Mesendoderm (in vitro differentiated cells): ENCODE measurements around the gene ADARB2.
"Not testable (repeated sequence)": the region's sequence is repeated elsewhere in the genome, so short reads cannot be mapped to it uniquely, and the experiment has no call there.

ENCODE experiments used
- DNase-seq: peaks from one replicate; pipeline ENCODE4 v3.0.0; 2013
- H2AK5ac ChIP-seq: 2 replicates; pipeline ENCODE4 v1.6.1; 2013; ENCODE audit warnings: low read length, inconsistent platforms
- H2BK120ac ChIP-seq: 2 replicates; pipeline ENCODE4 v1.6.1; 2013; ENCODE audit warnings: low read depth, mild to moderate bottlenecking, low read length, moderate library complexity, mixed read lengths
- H2BK15ac ChIP-seq: replicated peaks from 2 replicates; pipeline ENCODE4 v1.6.1; 2013; ENCODE audit warnings: low read depth, mild to moderate bottlenecking, moderate library complexity
- H2BK5ac ChIP-seq: 2 replicates; pipeline ENCODE4 v1.6.1; 2013; ENCODE audit warnings: low read length, inconsistent platforms
- H3K18ac ChIP-seq: 2 replicates; pipeline ENCODE4 v1.6.1; 2013; ENCODE audit warnings: mild to moderate bottlenecking, low read length, mixed read lengths
- H3K23ac ChIP-seq: one replicate; pipeline ENCODE4 v1.6.1; 2013; ENCODE audit warnings: low read length
- H3K27ac ChIP-seq: 2 replicates; pipeline ENCODE4 v1.5.1; 2013; ENCODE audit warnings: low read depth, mild to moderate bottlenecking, inconsistent platforms, low read length, moderate library complexity
- H3K27me3 ChIP-seq: 2 replicates; pipeline ENCODE4 v1.6.1; 2013; ENCODE audit warnings: low read length, control low read depth, mild to moderate bottlenecking, inconsistent platforms; ENCODE audit not compliant: insufficient read depth, poor library complexity
- H3K36me3 ChIP-seq: 2 replicates; pipeline ENCODE4 v1.6.1; 2013; ENCODE audit warnings: low read length, inconsistent platforms; ENCODE audit not compliant: control insufficient read depth, insufficient read depth
- H3K4ac ChIP-seq: one replicate; pipeline ENCODE4 v1.6.1; 2013; ENCODE audit warnings: low read depth, mild to moderate bottlenecking, low read length, moderate library complexity
- H3K4me1 ChIP-seq: 2 replicates; pipeline ENCODE4 v1.6.1; 2013; ENCODE audit warnings: low read depth, low read length, inconsistent platforms; ENCODE audit not compliant: control insufficient read depth
- H3K4me2 ChIP-seq: 2 replicates; pipeline ENCODE4 v1.6.1; 2013; ENCODE audit warnings: low read length
- H3K4me3 ChIP-seq: 2 replicates; pipeline ENCODE4 v1.5.1; 2013; ENCODE audit warnings: mild to moderate bottlenecking, low read length
- H3K56ac ChIP-seq: one replicate; pipeline ENCODE4 v1.6.1; 2013; ENCODE audit warnings: low read length
- H3K79me1 ChIP-seq: 2 replicates; pipeline ENCODE4 v1.6.1; 2013; ENCODE audit warnings: low read length, inconsistent platforms
- H3K79me2 ChIP-seq: 2 replicates; pipeline ENCODE4 v1.6.1; 2013; ENCODE audit warnings: mild to moderate bottlenecking, low read length; ENCODE audit not compliant: control insufficient read depth, insufficient read depth
- H3K9ac ChIP-seq: 2 replicates; pipeline ENCODE4 v1.6.1; 2013; ENCODE audit warnings: low read length, inconsistent platforms
- H4K5ac ChIP-seq: one replicate; pipeline ENCODE4 v1.6.1; 2013; ENCODE audit warnings: low read length
- H4K8ac ChIP-seq: one replicate; pipeline ENCODE4 v1.6.1; 2013; ENCODE audit warnings: low read depth, mild to moderate bottlenecking, control low read depth, low read length, moderate library complexity
- WGBS: extraction: QIAGEN DNeasy Blood & Tissue Kit; methylation state at CpG from one replicate; pipeline ENCODE4 v1.1.7; 2013; ENCODE audit warnings: low lambda C conversion rate, missing lambda C conversion rate; ENCODE audit not compliant: insufficient coverage; ENCODE audit errors: extremely low coverage; 5-methylcytosine and 5-hydroxymethylcytosine counted together

ADARB2 gene

DNA sequence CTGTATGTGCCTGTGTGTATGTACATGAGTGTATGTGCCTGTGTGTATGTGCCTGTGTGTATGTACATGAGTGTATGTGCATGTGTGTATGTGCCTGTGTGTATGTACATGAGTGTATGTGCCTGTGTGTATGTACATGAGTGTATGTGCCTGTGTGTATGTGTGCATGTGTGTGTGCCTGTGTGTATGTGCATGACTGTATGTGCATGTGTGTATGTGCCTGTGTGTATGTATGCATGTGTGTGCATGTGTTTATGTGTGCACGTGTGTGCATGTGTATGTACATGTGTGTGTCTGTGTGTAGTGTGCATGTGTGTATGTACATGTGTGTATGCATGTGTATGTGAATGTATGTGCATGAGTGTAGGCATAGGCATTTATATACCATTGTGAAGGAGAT, 274.8 kb downstream of the ADARB2 start:
- no peak overlapping the region for H3K4me2 ChIP-seq
- no CpG with 5 or more reads among the region's 1 CpG for WGBS
- no peak overlapping the region for H3K23ac ChIP-seq
- no peak overlapping the region for H3K56ac ChIP-seq
- H3K36me3 ChIP-seq, result no peaks in the 10 kb centered on the region
- no peak overlapping the region for H3K27ac ChIP-seq
- H3K27me3 ChIP-seq, result no peaks in the 10 kb centered on the region
- H4K5ac ChIP-seq, result no peak overlapping the region
- no peak overlapping the region for H2AK5ac ChIP-seq
- no peak for DNase-seq
- H3K18ac ChIP-seq, result no peak overlapping the region
- no peak overlapping the region for H2BK120ac ChIP-seq
- H2BK15ac ChIP-seq, result no peak overlapping the region
- H3K4ac ChIP-seq, result no peak overlapping the region
- no peaks in the 10 kb centered on the region for H3K79me2 ChIP-seq
- H3K4me3 ChIP-seq, result no peak overlapping the region
- H3K9ac ChIP-seq, result no peak overlapping the region
- H3K79me1 ChIP-seq, result no peaks in the 10 kb centered on the region
- H3K4me1 ChIP-seq, result no peaks in the 10 kb centered on the region
- H4K8ac ChIP-seq, result no peak overlapping the region
- H2BK5ac ChIP-seq, result no peak overlapping the region

DNA sequence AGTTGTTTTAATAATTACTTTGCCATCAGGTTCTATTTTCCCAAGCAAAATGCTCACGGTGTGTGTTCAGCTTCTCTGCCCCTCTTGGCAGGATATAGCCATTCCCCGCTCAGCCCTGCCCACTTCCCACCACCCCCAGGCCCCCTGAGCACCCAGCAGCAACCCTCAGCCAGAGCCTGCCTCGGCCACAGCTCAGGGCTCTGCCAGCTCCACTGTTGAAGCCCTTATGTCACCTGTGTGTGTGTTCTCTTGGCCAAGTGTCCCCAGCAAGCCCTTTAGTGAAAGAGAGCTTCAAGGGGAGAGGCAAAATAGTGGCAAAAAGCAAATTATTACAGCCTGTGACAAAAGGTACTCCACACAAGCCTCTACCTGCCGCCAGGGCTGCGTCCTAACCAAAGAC, 275.3 kb downstream of the ADARB2 start:
- H3K36me3 ChIP-seq, result no peaks in the 10 kb centered on the region
- no peaks in the 10 kb centered on the region for H3K79me2 ChIP-seq
- H2BK5ac ChIP-seq, result no peak overlapping the region
- H2BK15ac ChIP-seq, result no peak overlapping the region
- WGBS, result no CpG with 5 or more reads among the region's 5 CpGs
- no peak overlapping the region for H3K4me3 ChIP-seq
- H3K27ac ChIP-seq, result no peak overlapping the region
- no peak overlapping the region for H3K23ac ChIP-seq
- no peak overlapping the region for H2AK5ac ChIP-seq
- no peak overlapping the region for H3K18ac ChIP-seq
- H3K4me2 ChIP-seq, result no peak overlapping the region
- H3K56ac ChIP-seq, result no peak overlapping the region
- no peak overlapping the region for H4K8ac ChIP-seq
- no peak overlapping the region for H3K4ac ChIP-seq
- H3K4me1 ChIP-seq, result no peaks in the 10 kb centered on the region
- no peaks in the 10 kb centered on the region for H3K27me3 ChIP-seq
- DNase-seq, result no peak
- no peaks in the 10 kb centered on the region for H3K79me1 ChIP-seq
- no peak overlapping the region for H3K9ac ChIP-seq
- H4K5ac ChIP-seq, result no peak overlapping the region
- H2BK120ac ChIP-seq, result no peak overlapping the region

DNA sequence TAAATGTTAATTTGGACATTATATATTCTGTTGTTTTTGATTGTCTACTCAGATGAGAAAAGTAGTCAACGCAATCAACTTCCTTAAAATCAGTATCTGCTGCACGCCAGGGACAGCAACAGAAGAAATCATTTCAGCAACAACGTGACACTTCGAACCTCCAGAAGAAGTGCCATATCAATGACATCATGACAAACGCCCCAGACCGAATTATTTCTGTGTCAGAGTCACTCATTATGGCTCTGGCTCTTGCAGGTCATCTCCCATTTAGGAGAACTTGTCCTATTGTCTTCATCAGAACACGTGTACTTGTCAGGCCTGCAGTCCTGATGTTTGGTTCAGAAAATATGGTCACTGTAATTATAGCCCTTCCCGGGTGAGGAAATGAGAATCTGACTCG, 276.3 kb downstream of the ADARB2 start:
- Histone ChIP-seq H3K9ac (no peak overlapping the region), H3K79me1 (no peaks in the 10 kb centered on the region), H3K4ac (no peak overlapping the region), H2AK5ac (no peak overlapping the region), H3K36me3 (no peaks in the 10 kb centered on the region), H3K4me1 (no peaks in the 10 kb centered on the region), H3K79me2 (no peaks in the 10 kb centered on the region), H3K4me3 (no peak overlapping the region), H2BK15ac (no peak overlapping the region), H4K5ac (no peak overlapping the region), H4K8ac (no peak overlapping the region), H3K27ac (no peak overlapping the region), H3K56ac (no peak overlapping the region), H2BK5ac (no peak overlapping the region), H3K18ac (no peak overlapping the region), H3K27me3 (no peaks in the 10 kb centered on the region), H2BK120ac (no peak overlapping the region), H3K23ac (no peak overlapping the region), H3K4me2 (no peak overlapping the region)
- no CpG with 5 or more reads among the region's 9 CpGs for WGBS
- no peak for DNase-seq

DNA sequence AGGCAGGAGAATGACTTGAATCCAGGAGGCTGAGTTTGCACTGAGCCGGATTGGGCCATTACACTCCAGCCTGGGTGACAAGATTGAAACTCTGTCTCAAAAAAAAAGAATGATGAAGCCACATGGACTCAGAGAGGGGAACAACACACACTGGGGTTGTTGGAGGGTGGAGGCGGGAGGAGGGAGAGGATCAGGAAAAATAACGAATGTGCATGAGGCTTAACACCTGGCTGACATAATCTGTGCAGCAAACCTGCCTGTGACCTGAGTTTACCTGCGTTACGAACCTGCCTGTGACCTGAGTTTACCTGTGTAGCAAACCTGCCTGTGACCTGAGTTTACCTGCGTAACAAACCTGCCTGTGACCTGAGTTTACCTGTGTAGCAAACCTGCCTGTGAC, 277.7 kb downstream of the ADARB2 start:
- not testable (repeated sequence) for H3K4me3 ChIP-seq, H4K8ac ChIP-seq, H2AK5ac ChIP-seq, H3K4me2 ChIP-seq, H3K9ac ChIP-seq, H2BK15ac ChIP-seq, H3K79me2 ChIP-seq, H3K27me3 ChIP-seq, H3K23ac ChIP-seq, H3K36me3 ChIP-seq, H3K18ac ChIP-seq, H4K5ac ChIP-seq, H3K4ac ChIP-seq, H3K4me1 ChIP-seq, H3K79me1 ChIP-seq, H3K56ac ChIP-seq, H2BK120ac ChIP-seq, H3K27ac ChIP-seq, DNase-seq, H2BK5ac ChIP-seq
- WGBS, result no CpG with 5 or more reads among the region's 6 CpGs

DNA sequence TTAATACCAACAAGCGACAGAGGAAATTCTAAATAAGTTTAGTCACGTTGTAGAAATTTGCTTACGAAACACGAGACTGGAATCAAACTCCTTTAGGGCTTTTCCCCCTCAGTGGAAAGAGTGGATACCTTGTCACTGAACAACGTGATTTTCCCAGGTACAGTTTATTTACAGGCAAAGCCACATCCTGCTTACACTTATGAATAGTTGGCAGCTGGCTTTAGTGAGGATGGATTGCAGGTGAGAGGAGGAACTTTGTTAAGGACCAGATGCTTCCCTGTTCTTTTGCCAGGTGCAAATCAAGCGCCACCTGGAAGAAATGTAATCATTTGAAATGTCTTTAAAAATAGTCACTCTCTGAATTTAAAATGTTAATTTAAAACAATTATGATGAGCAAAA, 282.4 kb downstream of the ADARB2 start:
- Histone ChIP-seq H3K27ac (no peak overlapping the region), H3K18ac (no peak overlapping the region), H3K9ac (no peak overlapping the region), H3K4me1 (no peaks in the 10 kb centered on the region), H2BK120ac (no peak overlapping the region), H3K4me2 (no peak overlapping the region), H2AK5ac (no peak overlapping the region), H3K36me3 (no peaks in the 10 kb centered on the region), H3K4ac (no peak overlapping the region), H3K27me3 (no peaks in the 10 kb centered on the region), H4K8ac (no peak overlapping the region), H3K23ac (no peak overlapping the region), H2BK15ac (no peak overlapping the region), H3K79me2 (no peaks in the 10 kb centered on the region), H2BK5ac (no peak overlapping the region), H3K79me1 (no peaks in the 10 kb centered on the region), H3K4me3 (no peak overlapping the region), H4K5ac (no peak overlapping the region), H3K56ac (no peak overlapping the region)
- no CpG with 5 or more reads among the region's 6 CpGs for WGBS
- no peak for DNase-seq

DNA sequence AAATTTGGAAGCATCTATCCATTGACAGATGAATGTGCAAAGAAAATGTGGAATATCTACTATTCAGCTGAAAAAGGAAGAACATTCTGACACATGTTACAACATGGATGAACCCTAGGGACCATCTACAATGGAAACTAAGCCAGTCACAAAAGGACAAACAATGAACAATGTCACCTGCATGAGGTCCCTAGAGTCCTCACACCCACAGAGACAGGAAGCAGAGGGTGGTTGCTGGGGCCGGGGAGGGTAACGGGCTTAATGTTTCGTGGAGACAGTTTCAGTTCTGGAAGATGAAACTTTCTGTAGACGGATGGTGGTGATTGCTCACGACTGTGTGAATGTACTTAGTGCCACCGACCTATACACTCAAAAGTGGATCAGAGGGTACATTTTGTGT, 282.9 kb downstream of the ADARB2 start:
- H3K4me1 ChIP-seq, result no peaks in the 10 kb centered on the region

More for the DNA sequence above, 282.9 kb downstream of the ADARB2 start:
- no peak overlapping the region for H3K18ac ChIP-seq
- H3K4me2 ChIP-seq, result no peak overlapping the region
- DNase-seq, result no peak
- H3K23ac ChIP-seq, result no peak overlapping the region
- no peak overlapping the region for H3K9ac ChIP-seq
- H3K4me3 ChIP-seq, result no peak overlapping the region
- H3K79me1 ChIP-seq, result no peaks in the 10 kb centered on the region
- no peaks in the 10 kb centered on the region for H3K36me3 ChIP-seq
- no CpG with 5 or more reads among the region's 6 CpGs for WGBS
- no peaks in the 10 kb centered on the region for H3K27me3 ChIP-seq
- H4K5ac ChIP-seq, result no peak overlapping the region
- no peak overlapping the region for H3K56ac ChIP-seq
- H2AK5ac ChIP-seq, result no peak overlapping the region
- H4K8ac ChIP-seq, result no peak overlapping the region
- H3K79me2 ChIP-seq, result no peaks in the 10 kb centered on the region
- H3K4ac ChIP-seq, result no peak overlapping the region
- H2BK5ac ChIP-seq, result no peak overlapping the region
- no peak overlapping the region for H2BK120ac ChIP-seq
- H3K27ac ChIP-seq, result no peak overlapping the region
- H2BK15ac ChIP-seq, result no peak overlapping the region
